Measurements from ENCODE around the gene TACC3. TPM values are rescaled to one million over a fixed set of nuclear protein-coding genes. Genes with fewer than 3 reads are reported as not detected.

The TACC3 gene
- total RNA-seq, 1 experiment from 2014 or later = 207 TPM

DNA sequence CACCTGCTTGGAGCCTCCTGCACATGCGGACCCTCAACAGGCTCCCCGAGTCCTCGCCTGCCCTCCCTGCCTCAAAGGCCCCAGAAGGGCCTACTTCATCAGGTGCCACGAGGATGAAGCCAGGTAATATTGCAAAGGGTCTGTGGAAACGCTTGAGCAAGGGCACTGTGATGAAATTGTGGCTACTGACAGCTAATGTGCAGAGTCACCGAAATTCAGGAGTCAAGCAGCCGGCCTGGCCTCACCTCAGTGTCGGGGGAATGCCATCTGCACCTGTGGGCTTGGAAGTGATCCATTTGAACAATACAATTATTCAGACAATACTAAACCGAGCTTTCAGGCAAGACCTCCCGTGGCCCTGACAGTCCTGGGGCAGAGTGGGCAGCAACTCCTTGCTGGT, 68.7 kb downstream of the TACC3 start:
- POLR2A ChIA-PET = no interaction called here
- CTCF ChIA-PET = interaction anchor here (0.5 to 11.1 kb wide), 3 partner anchors 22 to 42 kb away, joined by 4 to 115 read pairs (median 19); no protein-coding TSS in a partner anchor
- DNase-seq (ENCODE audit: low spot score) = no peak
- TF ChIP-seq GTF2I (CRISPR knock-in tag; conservative IDR thresholded peaks at IDR 0.05) (no peak), ZNF396 (CRISPR knock-in tag; IDR thresholded peaks at IDR 0.05; ENCODE audit: borderline replicate concordance) (no peak), GABPB1 (CRISPR knock-in tag; IDR thresholded peaks at IDR 0.05) (no peak), ETV6 (CRISPR knock-in tag; IDR thresholded peaks at IDR 0.05) (no peak), TEAD4 (CRISPR knock-in tag; IDR thresholded peaks at IDR 0.05) (no peak), SMAD4 (CRISPR knock-in tag; IDR thresholded peaks at IDR 0.05) (no peak), ZNF121 (CRISPR knock-in tag; IDR thresholded peaks at IDR 0.05) (no peak), ELF4 (CRISPR knock-in tag; IDR thresholded peaks at IDR 0.05; ENCODE audit: low read depth) (no peak), KAT7 (CRISPR knock-in tag; IDR thresholded peaks at IDR 0.05; ENCODE audit: borderline replicate concordance) (no peak), SP1 (CRISPR knock-in tag; conservative IDR thresholded peaks at IDR 0.05) (no peak), TEAD1 (CRISPR knock-in tag; IDR thresholded peaks at IDR 0.05) (no peak)
- TF ChIP-seq, protein P1, sequence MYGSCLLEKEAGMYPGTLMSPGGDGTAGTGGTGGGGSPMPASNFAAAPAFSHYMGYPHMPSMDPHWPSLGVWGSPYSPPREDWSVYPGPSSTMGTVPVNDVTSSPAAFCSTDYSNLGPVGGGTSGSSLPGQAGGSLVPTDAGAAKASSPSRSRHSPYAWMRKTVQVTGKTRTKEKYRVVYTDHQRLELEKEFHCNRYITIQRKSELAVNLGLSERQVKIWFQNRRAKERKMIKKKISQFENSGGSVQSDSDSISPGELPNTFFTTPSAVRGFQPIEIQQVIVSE (CRISPR knock-in tag; IDR thresholded peaks at IDR 0.05; ENCODE audit: borderline replicate concordance) = no peak
- TF ChIP-seq, protein P2, sequence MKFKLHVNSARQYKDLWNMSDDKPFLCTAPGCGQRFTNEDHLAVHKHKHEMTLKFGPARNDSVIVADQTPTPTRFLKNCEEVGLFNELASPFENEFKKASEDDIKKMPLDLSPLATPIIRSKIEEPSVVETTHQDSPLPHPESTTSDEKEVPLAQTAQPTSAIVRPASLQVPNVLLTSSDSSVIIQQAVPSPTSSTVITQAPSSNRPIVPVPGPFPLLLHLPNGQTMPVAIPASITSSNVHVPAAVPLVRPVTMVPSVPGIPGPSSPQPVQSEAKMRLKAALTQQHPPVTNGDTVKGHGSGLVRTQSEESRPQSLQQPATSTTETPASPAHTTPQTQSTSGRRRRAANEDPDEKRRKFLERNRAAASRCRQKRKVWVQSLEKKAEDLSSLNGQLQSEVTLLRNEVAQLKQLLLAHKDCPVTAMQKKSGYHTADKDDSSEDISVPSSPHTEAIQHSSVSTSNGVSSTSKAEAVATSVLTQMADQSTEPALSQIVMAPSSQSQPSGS (CRISPR knock-in tag; IDR thresholded peaks at IDR 0.05; ENCODE audit: borderline replicate concordance, low read depth) = no peak
- TF ChIP-seq, protein P3, sequence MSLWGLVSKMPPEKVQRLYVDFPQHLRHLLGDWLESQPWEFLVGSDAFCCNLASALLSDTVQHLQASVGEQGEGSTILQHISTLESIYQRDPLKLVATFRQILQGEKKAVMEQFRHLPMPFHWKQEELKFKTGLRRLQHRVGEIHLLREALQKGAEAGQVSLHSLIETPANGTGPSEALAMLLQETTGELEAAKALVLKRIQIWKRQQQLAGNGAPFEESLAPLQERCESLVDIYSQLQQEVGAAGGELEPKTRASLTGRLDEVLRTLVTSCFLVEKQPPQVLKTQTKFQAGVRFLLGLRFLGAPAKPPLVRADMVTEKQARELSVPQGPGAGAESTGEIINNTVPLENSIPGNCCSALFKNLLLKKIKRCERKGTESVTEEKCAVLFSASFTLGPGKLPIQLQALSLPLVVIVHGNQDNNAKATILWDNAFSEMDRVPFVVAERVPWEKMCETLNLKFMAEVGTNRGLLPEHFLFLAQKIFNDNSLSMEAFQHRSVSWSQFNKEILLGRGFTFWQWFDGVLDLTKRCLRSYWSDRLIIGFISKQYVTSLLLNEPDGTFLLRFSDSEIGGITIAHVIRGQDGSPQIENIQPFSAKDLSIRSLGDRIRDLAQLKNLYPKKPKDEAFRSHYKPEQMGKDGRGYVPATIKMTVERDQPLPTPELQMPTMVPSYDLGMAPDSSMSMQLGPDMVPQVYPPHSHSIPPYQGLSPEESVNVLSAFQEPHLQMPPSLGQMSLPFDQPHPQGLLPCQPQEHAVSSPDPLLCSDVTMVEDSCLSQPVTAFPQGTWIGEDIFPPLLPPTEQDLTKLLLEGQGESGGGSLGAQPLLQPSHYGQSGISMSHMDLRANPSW (CRISPR knock-in tag; conservative IDR thresholded peaks at IDR 0.05; ENCODE audit: low read depth) = no peak
- TF ChIP-seq, protein P4, sequence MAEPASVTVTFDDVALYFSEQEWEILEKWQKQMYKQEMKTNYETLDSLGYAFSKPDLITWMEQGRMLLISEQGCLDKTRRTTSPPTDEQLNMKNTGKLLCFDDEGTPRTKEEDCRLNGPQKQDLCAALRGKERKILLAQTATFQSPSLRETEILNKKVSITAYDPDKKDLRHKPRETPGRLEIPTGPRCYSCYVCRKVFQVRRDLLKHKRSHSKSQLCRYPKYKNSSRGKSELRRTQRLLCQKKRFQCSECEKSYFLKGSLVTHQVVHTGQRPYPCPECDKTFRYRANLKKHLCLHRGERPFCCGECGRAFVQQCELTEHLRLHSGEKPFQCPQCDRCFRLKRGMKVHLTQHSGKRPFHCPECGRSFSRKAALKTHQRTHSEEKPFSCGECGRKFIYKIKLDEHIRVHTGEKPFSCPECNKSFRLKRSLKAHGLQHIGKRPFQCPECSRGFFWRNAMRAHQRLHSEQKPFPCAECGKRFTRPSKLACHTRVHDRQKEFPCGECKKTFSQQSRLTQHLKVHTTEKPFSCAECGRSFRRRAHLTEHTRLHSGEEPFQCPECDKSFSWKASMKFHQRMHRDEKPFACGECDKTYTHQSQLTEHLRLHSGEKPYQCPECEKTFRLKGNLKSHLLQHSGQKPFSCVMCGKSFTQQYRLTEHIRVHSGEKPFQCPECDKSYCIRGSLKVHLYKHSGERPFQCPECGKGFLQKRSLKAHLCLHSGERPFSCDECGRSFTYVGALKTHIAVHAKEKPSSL (CRISPR knock-in tag; conservative IDR thresholded peaks at IDR 0.05) = no peak
- TF ChIP-seq, protein P5, sequence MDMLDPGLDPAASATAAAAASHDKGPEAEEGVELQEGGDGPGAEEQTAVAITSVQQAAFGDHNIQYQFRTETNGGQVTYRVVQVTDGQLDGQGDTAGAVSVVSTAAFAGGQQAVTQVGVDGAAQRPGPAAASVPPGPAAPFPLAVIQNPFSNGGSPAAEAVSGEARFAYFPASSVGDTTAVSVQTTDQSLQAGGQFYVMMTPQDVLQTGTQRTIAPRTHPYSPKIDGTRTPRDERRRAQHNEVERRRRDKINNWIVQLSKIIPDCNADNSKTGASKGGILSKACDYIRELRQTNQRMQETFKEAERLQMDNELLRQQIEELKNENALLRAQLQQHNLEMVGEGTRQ (CRISPR knock-in tag; IDR thresholded peaks at IDR 0.05) = no peak
- TF ChIP-seq, protein P6, sequence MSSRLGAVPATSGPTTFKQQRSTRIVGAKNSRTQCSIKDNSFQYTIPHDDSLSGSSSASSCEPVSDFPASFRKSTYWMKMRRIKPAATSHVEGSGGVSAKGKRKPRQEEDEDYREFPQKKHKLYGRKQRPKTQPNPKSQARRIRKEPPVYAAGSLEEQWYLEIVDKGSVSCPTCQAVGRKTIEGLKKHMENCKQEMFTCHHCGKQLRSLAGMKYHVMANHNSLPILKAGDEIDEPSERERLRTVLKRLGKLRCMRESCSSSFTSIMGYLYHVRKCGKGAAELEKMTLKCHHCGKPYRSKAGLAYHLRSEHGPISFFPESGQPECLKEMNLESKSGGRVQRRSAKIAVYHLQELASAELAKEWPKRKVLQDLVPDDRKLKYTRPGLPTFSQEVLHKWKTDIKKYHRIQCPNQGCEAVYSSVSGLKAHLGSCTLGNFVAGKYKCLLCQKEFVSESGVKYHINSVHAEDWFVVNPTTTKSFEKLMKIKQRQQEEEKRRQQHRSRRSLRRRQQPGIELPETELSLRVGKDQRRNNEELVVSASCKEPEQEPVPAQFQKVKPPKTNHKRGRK (CRISPR knock-in tag; IDR thresholded peaks at IDR 0.05; ENCODE audit: borderline replicate concordance) = no peak
- TF ChIP-seq, protein P7, sequence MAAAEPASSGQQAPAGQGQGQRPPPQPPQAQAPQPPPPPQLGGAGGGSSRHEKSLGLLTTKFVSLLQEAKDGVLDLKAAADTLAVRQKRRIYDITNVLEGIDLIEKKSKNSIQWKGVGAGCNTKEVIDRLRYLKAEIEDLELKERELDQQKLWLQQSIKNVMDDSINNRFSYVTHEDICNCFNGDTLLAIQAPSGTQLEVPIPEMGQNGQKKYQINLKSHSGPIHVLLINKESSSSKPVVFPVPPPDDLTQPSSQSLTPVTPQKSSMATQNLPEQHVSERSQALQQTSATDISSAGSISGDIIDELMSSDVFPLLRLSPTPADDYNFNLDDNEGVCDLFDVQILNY (CRISPR knock-in tag; IDR thresholded peaks at IDR 0.05) = no peak
- no peak overlapping the region for H3K27ac Mint-ChIP-seq
- peaks cover 35% of the 10 kb centered on the region for H3K27me3 Mint-ChIP-seq (ENCODE audit: low read depth)
- H3K4me1 Mint-ChIP-seq = no peaks in the 10 kb centered on the region
- ATAC-seq = no peak
- no peaks in the 10 kb centered on the region for H3K36me3 Mint-ChIP-seq
- no peaks in the 10 kb centered on the region for H3K9me3 Mint-ChIP-seq
- no peak overlapping the region for H3K4me3 Mint-ChIP-seq

Measured in WTC11 (cell line).